Activated naive CD4-positive, alpha-beta T cell treated with anti-CD3 and anti-CD28 coated beads, Interleukin-2, amount 50 U/mL, for 16 hours (primary cell): ENCODE measurements around the gene WSCD2.

Experiments used
- DNase-seq: peaks from one replicate; pipeline ENCODE4 v3.0.0-alpha.2; 2020

WSCD2 gene

GRCh38 chr12:108109954-108110353 is 19.1 kb upstream of the WSCD2 start:
- DNase-seq: no peak

GRCh38 chr12:108110844-108111243 is 18.2 kb upstream of the WSCD2 start:
- no peak for DNase-seq

GRCh38 chr12:108112832-108113556 is 16.1 kb upstream of the WSCD2 start:
- no peak for DNase-seq

GRCh38 chr12:108115123-108116121 is 13.7 kb upstream of the WSCD2 start:
- DNase-seq: no peak

GRCh38 chr12:108116254-108116653 is 12.8 kb upstream of the WSCD2 start:
- DNase-seq: no peak

GRCh38 chr12:108116699-108117098 is 12.4 kb upstream of the WSCD2 start:
- DNase-seq: no peak

- no peak for DNase-seq
These were observed 11.8 kb upstream of the WSCD2 start for GRCh38 chr12:108117163-108117849.

- DNase-seq: no peak
These were observed 11.2 kb upstream of the WSCD2 start for GRCh38 chr12:108117902-108118301.

- no peak for DNase-seq
These were observed 9.7 kb upstream of the WSCD2 start for GRCh38 chr12:108119126-108119973.

GRCh38 chr12:108119974-108120862 is 8.9 kb upstream of the WSCD2 start:
- DNase-seq: no peak

- DNase-seq: no peak
These were observed 8.3 kb upstream of the WSCD2 start for GRCh38 chr12:108120863-108121165.

- no peak for DNase-seq
These were observed 7.8 kb upstream of the WSCD2 start for GRCh38 chr12:108121320-108121719.

- no peak for DNase-seq
These were observed 7.2 kb upstream of the WSCD2 start for GRCh38 chr12:108121728-108122471.

- no peak for DNase-seq
These were observed 6.4 kb upstream of the WSCD2 start for GRCh38 chr12:108122644-108123043.

GRCh38 chr12:108123402-108123801 is 5.7 kb upstream of the WSCD2 start:
- DNase-seq: no peak

- DNase-seq: no peak
These were observed 4.0 kb upstream of the WSCD2 start for GRCh38 chr12:108125073-108125472.

- no peak for DNase-seq
These were observed 2.9 kb upstream of the WSCD2 start for GRCh38 chr12:108126212-108126611.

- DNase-seq: no peak
These were observed 2.0 kb upstream of the WSCD2 start for GRCh38 chr12:108126990-108127501.

- DNase-seq: no peak
These were observed 1.4 kb upstream of the WSCD2 start for GRCh38 chr12:108127654-108128053.

GRCh38 chr12:108128221-108129016 is 669 bp upstream of the WSCD2 start:
- no peak for DNase-seq
